Measurements from ENCODE around the gene HS3ST6.
"Not testable (repeated sequence)": the region's sequence is repeated elsewhere in the genome, so short reads cannot be mapped to it uniquely, and the experiment has no call there.

HS3ST6 gene

DNA sequence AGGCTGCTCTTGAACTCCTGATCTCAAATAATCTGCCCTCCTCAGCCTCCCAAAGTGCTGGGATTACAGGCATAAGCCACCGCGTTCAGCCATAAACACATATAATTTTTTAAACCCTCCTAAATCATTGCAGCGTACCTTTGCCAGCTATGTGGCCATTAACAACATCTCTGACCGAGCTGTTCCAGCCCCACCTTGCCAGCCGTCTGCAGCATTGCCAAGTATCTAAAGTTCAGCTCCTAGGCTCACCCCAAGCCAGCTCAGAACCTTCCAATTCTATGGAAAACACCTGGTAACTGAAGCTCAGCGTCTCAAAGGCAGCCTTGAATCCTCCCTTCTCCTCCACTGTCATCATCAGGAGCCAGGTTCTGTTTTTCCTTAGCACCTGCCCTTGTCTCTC is 41.1 kb downstream of the HS3ST6 start:
- no peak for DNase-seq (ENCODE audit: low read depth)

DNA sequence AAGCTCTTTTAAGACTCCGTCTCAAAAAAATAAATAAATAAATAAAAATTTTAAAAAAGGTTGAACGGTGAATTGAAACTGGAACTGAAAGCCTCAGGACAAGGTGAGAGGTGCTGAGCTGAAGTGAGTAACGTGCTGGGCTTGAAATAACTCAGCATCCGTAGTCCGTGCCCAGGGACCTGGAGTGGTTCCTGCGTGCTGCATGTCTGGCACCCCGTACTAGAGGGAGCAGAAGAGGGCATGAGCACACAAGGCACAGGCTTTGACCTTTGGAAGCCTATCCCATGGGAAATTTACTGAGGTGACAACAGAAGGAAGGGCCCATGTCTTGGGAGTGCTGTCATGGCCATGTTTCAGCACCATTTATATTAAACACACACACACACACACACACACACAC is 41.7 kb downstream of the HS3ST6 start:
- DNase-seq (ENCODE audit: low read depth), result no peak

GRCh38 chr16:1876066-1876465 is 42.1 kb downstream of the HS3ST6 start:
- DNase-seq (ENCODE audit: low read depth), result not testable (repeated sequence)

- DNase-seq (ENCODE audit: low read depth), result no peak
These were observed 43.4 kb downstream of the HS3ST6 start for GRCh38 chr16:1874854-1875253.

- DNase-seq (ENCODE audit: low read depth), result peak; percentile 45
These were observed 46.1 kb downstream of the HS3ST6 start, which contains the start of gene MEIOB for GRCh38 chr16:1871974-1872635. TSS of gene MEIOB (minus strand) at chr16:1872164. CDS start at chr16:1868175, 3,989 bp downstream.

DNA sequence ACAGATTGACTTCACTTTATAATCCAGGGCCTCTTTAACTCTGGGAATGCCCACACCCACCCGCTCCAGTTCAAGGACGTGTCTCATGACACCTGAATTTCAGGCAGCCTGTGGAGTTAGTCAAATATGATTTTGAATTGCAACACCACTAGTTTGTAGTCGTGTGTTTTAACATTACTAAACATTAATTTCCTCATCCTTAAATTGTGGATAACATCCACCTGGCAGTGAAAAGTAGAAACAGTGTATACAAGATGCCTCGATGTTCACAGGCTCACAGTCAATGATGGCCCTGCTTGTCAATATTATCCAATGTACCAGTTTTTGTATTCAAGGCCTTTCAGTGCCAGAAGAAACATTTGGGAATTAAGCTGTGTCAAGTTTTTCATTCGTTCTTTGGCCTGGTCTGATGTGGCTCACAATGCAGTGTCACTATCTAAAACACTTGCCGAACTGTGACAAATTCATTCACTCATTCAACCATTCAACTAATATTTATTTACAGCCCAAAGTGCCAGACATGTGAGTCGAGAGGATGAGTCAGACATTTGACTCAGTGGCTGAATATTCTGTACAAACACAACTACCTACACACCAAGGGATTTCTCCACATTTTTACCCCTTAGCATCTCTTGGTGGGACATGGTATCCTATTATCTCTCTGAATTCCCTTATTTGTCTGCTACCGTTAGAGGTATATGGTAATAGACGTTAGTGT is 47.7 kb downstream of the HS3ST6 start:
- DNase-seq (ENCODE audit: low read depth), result no peak

DNA sequence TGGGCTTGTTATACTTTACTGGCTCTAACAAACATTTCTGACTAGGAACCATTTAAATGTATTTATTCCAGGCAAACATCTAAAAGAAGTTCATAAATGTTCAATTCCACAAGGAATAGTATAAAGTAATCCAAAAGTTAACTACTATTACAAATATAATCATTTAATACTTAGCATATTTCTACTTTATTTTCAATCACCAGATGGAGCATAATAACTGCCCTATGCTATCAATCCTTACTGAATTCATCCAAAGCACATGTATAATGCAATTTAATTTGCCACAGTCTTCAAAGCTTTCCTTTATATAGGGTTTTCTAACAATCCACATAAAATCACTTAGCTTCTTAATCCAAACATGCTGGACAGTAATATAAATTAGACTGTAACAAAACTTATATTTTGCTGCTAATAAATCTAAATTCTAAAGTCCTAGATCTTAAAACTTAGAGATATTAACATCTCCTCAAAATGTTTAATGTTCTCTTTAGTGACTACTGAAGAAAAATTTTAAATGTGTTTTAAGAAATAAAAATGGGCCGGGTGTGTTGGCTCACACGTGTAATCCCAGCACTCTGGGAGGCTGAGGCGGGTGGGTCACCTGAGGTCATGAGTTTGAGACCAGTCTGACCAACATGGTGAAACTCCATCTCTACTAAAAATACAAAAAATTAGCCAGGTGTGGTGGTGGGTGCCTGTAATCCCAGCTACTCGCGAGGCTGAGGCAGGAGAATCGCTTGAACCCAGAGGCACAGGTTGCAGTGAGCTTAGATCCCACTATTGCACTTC is 52.1 kb downstream of the HS3ST6 start:
- no peak for DNase-seq (ENCODE audit: low read depth)

DNA sequence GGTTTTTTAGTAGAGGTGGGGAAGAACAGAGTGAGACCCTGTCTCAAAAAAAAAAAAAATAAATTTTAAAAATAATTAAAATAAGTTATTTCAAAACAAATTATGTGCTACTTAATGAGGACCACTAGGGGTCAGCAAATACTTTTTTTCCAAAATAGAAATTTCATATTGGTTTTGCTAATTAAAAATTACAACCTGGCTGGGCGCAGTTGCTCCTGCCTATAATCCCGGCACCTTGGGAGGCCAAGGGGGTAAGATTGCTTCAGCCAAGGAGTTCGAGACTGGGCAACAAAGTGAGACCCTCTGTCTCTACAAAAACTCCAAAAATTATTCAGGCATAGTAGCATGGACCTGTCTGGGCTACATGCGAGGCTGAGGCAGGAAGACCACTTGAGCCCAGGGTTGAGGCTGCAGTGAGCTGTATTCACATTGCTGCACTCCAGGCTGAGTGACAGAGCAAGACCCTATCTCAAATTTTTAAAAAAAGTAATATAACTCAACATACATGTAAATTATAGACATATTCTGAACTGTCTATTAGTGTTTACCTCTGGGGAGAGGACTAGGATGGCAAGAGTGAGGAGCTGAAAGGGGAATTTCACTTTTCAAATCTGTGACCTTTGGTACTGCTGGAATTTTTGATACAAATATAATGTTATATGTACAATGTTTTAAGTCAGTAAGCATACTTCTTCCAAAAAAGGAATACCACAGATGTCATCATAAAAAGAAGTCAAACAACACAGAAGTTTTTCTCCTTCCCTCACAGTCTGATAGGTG is 54.3 kb downstream of the HS3ST6 start:
- DNase-seq (ENCODE audit: low read depth), result no peak

DNA sequence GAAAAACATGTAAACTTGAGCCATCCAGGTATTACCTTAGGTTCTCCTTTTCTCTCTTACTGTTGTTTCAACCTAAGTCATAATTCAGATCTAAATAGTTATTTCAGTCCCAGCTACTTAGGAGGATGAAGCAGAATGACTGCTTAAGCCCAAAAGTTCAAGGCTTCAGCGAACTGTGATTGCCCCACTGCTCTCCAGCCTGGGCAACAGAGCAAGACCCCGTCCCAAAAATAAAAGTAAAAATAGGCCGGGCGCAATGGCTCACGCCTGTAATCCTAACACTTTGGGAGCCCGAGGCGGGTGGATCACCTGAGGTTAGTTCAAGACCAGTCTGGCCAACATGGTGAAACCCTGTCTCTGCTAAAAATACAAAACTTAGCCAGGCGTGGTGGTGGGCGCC is 55.8 kb downstream of the HS3ST6 start:
- DNase-seq (ENCODE audit: low read depth), result no peak

DNA sequence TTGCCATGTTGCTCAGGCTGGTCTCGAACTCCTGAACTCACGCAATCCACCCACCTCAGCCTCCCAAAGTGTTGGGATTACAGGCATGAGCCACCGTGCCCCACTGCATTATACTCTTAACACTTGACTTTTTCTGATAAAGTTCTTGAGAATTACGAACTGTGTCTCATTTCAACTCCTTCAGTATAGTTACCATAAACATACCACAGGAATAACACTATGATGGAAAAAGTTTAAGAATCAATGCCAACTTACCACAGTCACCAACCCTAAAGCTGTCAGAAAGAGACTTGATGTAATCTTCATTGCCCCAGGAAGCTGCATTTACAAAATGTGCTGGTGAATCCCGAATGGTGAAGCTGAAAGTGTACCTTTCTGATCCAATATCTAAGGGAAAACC is 56.5 kb downstream of the HS3ST6 start:
- no peak for DNase-seq (ENCODE audit: low read depth)
